ENCODE results near the gene NEK7. TPM values are rescaled to one million over a fixed set of nuclear protein-coding genes. Genes with fewer than 3 reads are reported as not detected.
A peak's percentile ranks its signal among the peaks of the same experiment; 100 is the strongest.
"Not testable (repeated sequence)": the region's sequence is repeated elsewhere in the genome, so short reads cannot be mapped to it uniquely, and the experiment has no call there.

NEK7 gene
- total RNA-seq, 2 experiments from 2014 or later = 49.1 to 49.3 TPM

GRCh38 chr1:198178615-198179014 lies 21.8 kb downstream of the NEK7 start:
- CTCF ChIA-PET = interaction anchor here (0.7 to 2.5 kb wide), 2 partner anchors 13 to 315 kb away, joined by 4 to 9 read pairs; no protein-coding TSS in a partner anchor
- Mint-ChIP-seq H3K27ac (peak overlapping the region; percentile 48), H3K4me1 (peaks cover 83% of the 10 kb centered on the region), H3K4me3 (no peak overlapping the region), H3K9me3 (peaks cover 4% of the 10 kb centered on the region), H3K36me3 (ENCODE audit: low read depth) (peaks cover 10% of the 10 kb centered on the region), H3K27me3 (no peaks in the 10 kb centered on the region)
- DNase-seq = no peak
- POLR2A ChIA-PET = interaction anchor here (0.6 kb wide), 1 partner anchor 80 kb away, joined by 3 read pairs; no protein-coding TSS in a partner anchor

- ChIA-PET CTCF (interaction anchor here (1.4 kb wide), 1 partner anchor 20 kb away, joined by 3 read pairs; no protein-coding TSS in a partner anchor), POLR2A (no interaction called here)
- peak; percentile 32 for DNase-seq
- Mint-ChIP-seq H3K27ac (peak overlapping the region; percentile 68), H3K36me3 (ENCODE audit: low read depth) (peaks cover 14% of the 10 kb centered on the region), H3K27me3 (no peaks in the 10 kb centered on the region), H3K9me3 (peaks cover 4% of the 10 kb centered on the region), H3K4me3 (peak overlapping the region; percentile 19), H3K4me1 (peaks cover 78% of the 10 kb centered on the region)
Measured at GRCh38 chr1:198179556-198179981, 22.8 kb downstream of the NEK7 start.

- no peak overlapping the region for H3K4me3 Mint-ChIP-seq
Measured at GRCh38 chr1:198183605-198184004, 26.8 kb downstream of the NEK7 start.

GRCh38 chr1:198184516-198184915 lies 27.7 kb downstream of the NEK7 start:
- DNase-seq = no peak
- H3K9me3 Mint-ChIP-seq = peaks cover 1% of the 10 kb centered on the region
- peaks cover 73% of the 10 kb centered on the region for H3K4me1 Mint-ChIP-seq
- POLR2A ChIA-PET = no interaction called here
- H3K27ac Mint-ChIP-seq = no peak overlapping the region
- CTCF ChIA-PET = no interaction called here
- peaks cover 14% of the 10 kb centered on the region for H3K36me3 Mint-ChIP-seq (ENCODE audit: low read depth)
- no peaks in the 10 kb centered on the region for H3K27me3 Mint-ChIP-seq
- H3K4me3 Mint-ChIP-seq = no peak overlapping the region

More at GRCh38 chr1:198183605-198184004, 26.8 kb downstream of the NEK7 start:
- no peak overlapping the region for H3K27ac Mint-ChIP-seq
- CTCF ChIA-PET = interaction anchor here (0.7 to 0.9 kb wide), 2 partner anchors 10 to 18 kb away, joined by 3 to 4 read pairs; no protein-coding TSS in a partner anchor
- H3K36me3 Mint-ChIP-seq (ENCODE audit: low read depth) = peaks cover 14% of the 10 kb centered on the region
- peaks cover 75% of the 10 kb centered on the region for H3K4me1 Mint-ChIP-seq
- DNase-seq = no peak
- no peaks in the 10 kb centered on the region for H3K27me3 Mint-ChIP-seq
- peaks cover 1% of the 10 kb centered on the region for H3K9me3 Mint-ChIP-seq
- POLR2A ChIA-PET = no interaction called here

GRCh38 chr1:198185146-198185545 lies 28.3 kb downstream of the NEK7 start:
- H3K36me3 Mint-ChIP-seq (ENCODE audit: low read depth) = peaks cover 14% of the 10 kb centered on the region
- no peak overlapping the region for H3K4me3 Mint-ChIP-seq
- POLR2A ChIA-PET = no interaction called here
- peaks cover 69% of the 10 kb centered on the region for H3K4me1 Mint-ChIP-seq
- no peak overlapping the region for H3K27ac Mint-ChIP-seq
- peaks cover 1% of the 10 kb centered on the region for H3K9me3 Mint-ChIP-seq
- DNase-seq = no peak
- CTCF ChIA-PET = interaction anchor here (1.5 to 3.5 kb wide), 3 partner anchors 11 to 13 kb away, joined by 5 to 10 read pairs (median 7); no protein-coding TSS in a partner anchor
- H3K27me3 Mint-ChIP-seq = no peaks in the 10 kb centered on the region

GRCh38 chr1:198185759-198186158 lies 29.0 kb downstream of the NEK7 start:
- DNase-seq = no peak
- CTCF ChIA-PET = interaction anchor here (1.3 to 3.5 kb wide), 5 partner anchors 9 to 19 kb away, joined by 3 to 10 read pairs (median 5); no protein-coding TSS in a partner anchor
- H3K4me3 Mint-ChIP-seq = peak overlapping the region; percentile 34
- H3K36me3 Mint-ChIP-seq (ENCODE audit: low read depth) = peaks cover 14% of the 10 kb centered on the region
- no peaks in the 10 kb centered on the region for H3K27me3 Mint-ChIP-seq
- H3K4me1 Mint-ChIP-seq = peaks cover 68% of the 10 kb centered on the region
- peaks cover 1% of the 10 kb centered on the region for H3K9me3 Mint-ChIP-seq
- H3K27ac Mint-ChIP-seq = peak overlapping the region; percentile 73
- POLR2A ChIA-PET = no interaction called here

- no peaks in the 10 kb centered on the region for H3K9me3 Mint-ChIP-seq
- CTCF ChIA-PET = interaction anchor here (1.1 to 3.5 kb wide), 7 partner anchors 10 to 23 kb away, joined by 3 to 10 read pairs (median 5); no protein-coding TSS in a partner anchor
- DNase-seq = no peak
- H3K27ac Mint-ChIP-seq = peak overlapping the region; percentile 66
- peaks cover 14% of the 10 kb centered on the region for H3K36me3 Mint-ChIP-seq (ENCODE audit: low read depth)
- no peaks in the 10 kb centered on the region for H3K27me3 Mint-ChIP-seq
- H3K4me3 Mint-ChIP-seq = no peak overlapping the region
- POLR2A ChIA-PET = no interaction called here
- peaks cover 64% of the 10 kb centered on the region for H3K4me1 Mint-ChIP-seq
Measured at GRCh38 chr1:198186916-198187580, 30.2 kb downstream of the NEK7 start.

GRCh38 chr1:198187973-198188588 lies 31.3 kb downstream of the NEK7 start:
- Mint-ChIP-seq H3K4me3 (peak overlapping the region; percentile 9), H3K27ac (peak overlapping the region; percentile 74), H3K4me1 (peaks cover 69% of the 10 kb centered on the region)

GRCh38 chr1:198191117-198191516 lies 34.3 kb downstream of the NEK7 start:
- Mint-ChIP-seq H3K9me3 (peaks cover 3% of the 10 kb centered on the region), H3K4me3 (no peak overlapping the region), H3K27ac (no peak overlapping the region), H3K27me3 (no peaks in the 10 kb centered on the region), H3K36me3 (ENCODE audit: low read depth) (peaks cover 11% of the 10 kb centered on the region), H3K4me1 (peaks cover 57% of the 10 kb centered on the region)
- ChIA-PET POLR2A (no interaction called here), CTCF (interaction anchor here (1.4 kb wide), 1 partner anchor 19 kb away, joined by 3 read pairs; no protein-coding TSS in a partner anchor)
- no peak for DNase-seq

More at GRCh38 chr1:198187973-198188588, 31.3 kb downstream of the NEK7 start:
- no peaks in the 10 kb centered on the region for H3K27me3 Mint-ChIP-seq
- POLR2A ChIA-PET = interaction anchor here (0.6 kb wide), 1 partner anchor 455 kb away, joined by 4 read pairs; no protein-coding TSS in a partner anchor
- CTCF ChIA-PET = interaction anchor here (0.6 to 3.5 kb wide), 3 partner anchors 11 to 29 kb away, joined by 3 to 10 read pairs (median 4); no protein-coding TSS in a partner anchor
- peak; percentile 19 for DNase-seq
- no peaks in the 10 kb centered on the region for H3K9me3 Mint-ChIP-seq
- peaks cover 12% of the 10 kb centered on the region for H3K36me3 Mint-ChIP-seq (ENCODE audit: low read depth)

- CTCF ChIA-PET = interaction anchor here (0.9 kb wide), 1 partner anchor 47 kb away, joined by 4 read pairs; no protein-coding TSS in a partner anchor
- Mint-ChIP-seq H3K4me1 (peaks cover 45% of the 10 kb centered on the region), H3K36me3 (ENCODE audit: low read depth) (peaks cover 11% of the 10 kb centered on the region)
- POLR2A ChIA-PET, DNase-seq, H3K9me3 Mint-ChIP-seq, H3K4me3 Mint-ChIP-seq, H3K27me3 Mint-ChIP-seq, H3K27ac Mint-ChIP-seq: not testable (repeated sequence)
Measured at GRCh38 chr1:198193871-198194270, 37.1 kb downstream of the NEK7 start.

- H3K36me3 Mint-ChIP-seq (ENCODE audit: low read depth) = peaks cover 14% of the 10 kb centered on the region
- ChIA-PET CTCF (interaction anchor here (0.6 to 1.7 kb wide), 2 partner anchors 11 to 753 kb away, joined by 3 to 5 read pairs; no protein-coding TSS in a partner anchor), POLR2A (no interaction called here)
- no peaks in the 10 kb centered on the region for H3K27me3 Mint-ChIP-seq
- H3K4me1 Mint-ChIP-seq = peaks cover 43% of the 10 kb centered on the region
- peaks cover 3% of the 10 kb centered on the region for H3K9me3 Mint-ChIP-seq
- DNase-seq = no peak
- no peak overlapping the region for H3K4me3 Mint-ChIP-seq
- no peak overlapping the region for H3K27ac Mint-ChIP-seq
Measured at GRCh38 chr1:198196630-198197029, 39.8 kb downstream of the NEK7 start.

- H3K27ac Mint-ChIP-seq = no peak overlapping the region
- H3K9me3 Mint-ChIP-seq = peaks cover 5% of the 10 kb centered on the region
- peaks cover 19% of the 10 kb centered on the region for H3K36me3 Mint-ChIP-seq (ENCODE audit: low read depth)
- no peak overlapping the region for H3K4me3 Mint-ChIP-seq
- H3K27me3 Mint-ChIP-seq = no peaks in the 10 kb centered on the region
- H3K4me1 Mint-ChIP-seq = peaks cover 44% of the 10 kb centered on the region
- no peak for DNase-seq
- ChIA-PET CTCF (interaction anchor here (1.7 kb wide), 1 partner anchor 11 kb away, joined by 5 read pairs; no protein-coding TSS in a partner anchor), POLR2A (no interaction called here)
Measured at GRCh38 chr1:198197285-198197684, 40.5 kb downstream of the NEK7 start.

- H3K27ac Mint-ChIP-seq = no peak overlapping the region
- H3K36me3 Mint-ChIP-seq (ENCODE audit: low read depth) = peaks cover 24% of the 10 kb centered on the region
- CTCF ChIA-PET = interaction anchor here (1.4 kb wide), 1 partner anchor 11 kb away, joined by 4 read pairs; no protein-coding TSS in a partner anchor
- H3K9me3 Mint-ChIP-seq = peaks cover 8% of the 10 kb centered on the region
- H3K4me1 Mint-ChIP-seq = peaks cover 46% of the 10 kb centered on the region
- DNase-seq = no peak
- POLR2A ChIA-PET = no interaction called here
- H3K4me3 Mint-ChIP-seq = no peak overlapping the region
- no peaks in the 10 kb centered on the region for H3K27me3 Mint-ChIP-seq
Measured at GRCh38 chr1:198199105-198199504, 42.3 kb downstream of the NEK7 start.
